BJ (cell line): ENCODE measurements around the gene OR10P1. TPM values are rescaled to one million over a fixed set of nuclear protein-coding genes. Genes with fewer than 3 reads are reported as not detected.
"Not testable (repeated sequence)": the region's sequence is repeated elsewhere in the genome, so short reads cannot be mapped to it uniquely, and the experiment has no call there.

Experiments used
- CTCF ChIA-PET: fragments of 350-600 bp; formaldehyde crosslinking; extraction: SDS; loops from one replicate; lab custom pipeline; 2021; ENCODE audit warnings: antibody characterized with exemption, inconsistent platforms; lab: Yijun Ruan, JAX
- POLR2A ChIA-PET: fragments of 300-600 bp; sonication (Branson Sonifier 250); formaldehyde crosslinking; extraction: SDS; loops from one replicate; lab custom pipeline; 2021; ENCODE audit warnings: antibody characterized with exemption; lab: Charles Lee
- DNase-seq: peaks from one replicate; pipeline ENCODE4 v3.0.0-alpha.2; 2011; ENCODE audit warnings: low read depth
- H3K27me3 ChIP-seq: 2 replicates; pipeline ENCODE4 v1.6.0; 2011; ENCODE audit warnings: low read length; ENCODE audit not compliant: control insufficient read depth, insufficient read depth
- H3K36me3 ChIP-seq: 2 replicates; pipeline ENCODE4 v1.5.1; 2011; ENCODE audit warnings: low read length; ENCODE audit not compliant: control insufficient read depth, insufficient read depth
- H3K4me3 ChIP-seq: 2 replicates; pipeline ENCODE4 v1.5.1; 2011; ENCODE audit warnings: low read depth, mild to moderate bottlenecking, control low read depth, low read length
- polyA plus RNA-seq: library from polyadenylated mRNA; depleted of rRNA; stranded (reverse); fragments of >200 nt; gene quantifications from 2 replicates; pipeline ENCODE4 v1.2.3, GENCODE V29; 2011
- TF ChIP-seq, protein P1 (sequence below): IDR thresholded peaks from 2 replicates; pipeline ENCODE4 v1.5.1; 2011; ENCODE audit warnings: low read depth, mild to moderate bottlenecking, control low read depth, inconsistent platforms, low read length, moderate library complexity; ENCODE audit not compliant: insufficient read depth

The OR10P1 gene
- polyA plus RNA-seq, 1 experiment, result not detected

DNA sequence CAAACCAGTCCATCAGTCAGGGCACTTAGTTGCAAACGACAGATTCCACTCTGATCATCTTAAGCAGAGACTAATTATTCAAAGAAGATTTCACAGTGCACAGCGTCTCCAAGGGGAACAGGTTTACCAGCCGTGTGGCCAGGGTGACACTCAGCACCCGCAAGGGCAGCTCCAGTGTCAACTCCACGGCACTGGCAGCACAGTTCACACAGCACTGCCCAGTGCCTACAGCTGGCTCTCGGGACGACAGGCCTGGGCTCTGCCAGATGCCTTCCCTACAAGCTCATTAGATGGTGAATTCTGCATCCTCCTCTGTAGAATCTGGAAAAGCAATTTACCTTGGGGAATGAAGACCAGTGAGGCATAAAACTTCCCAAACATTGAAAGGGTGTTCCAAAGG lies 4.9 kb downstream of the OR10P1 start:
- POLR2A ChIA-PET, result no interaction called here

DNA sequence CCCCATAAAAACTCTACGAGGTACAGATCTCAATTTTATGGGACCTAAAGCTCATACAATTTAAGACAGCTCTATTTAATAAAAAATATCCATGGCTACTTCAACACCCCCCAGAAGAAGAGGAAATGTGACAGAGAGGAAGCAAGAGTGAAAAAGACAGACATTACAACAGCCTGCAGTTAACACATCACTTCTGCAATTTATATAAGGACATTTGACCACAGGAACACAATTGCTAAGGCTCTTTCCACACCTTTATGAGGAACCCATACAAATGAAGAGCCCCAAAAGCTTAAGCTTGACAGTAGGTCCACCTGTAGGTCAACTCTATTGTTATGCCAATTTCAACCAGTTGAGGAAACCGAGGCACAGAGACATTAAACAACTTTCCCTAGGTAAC lies 5.6 kb downstream of the OR10P1 start:
- TF ChIP-seq, protein P1, sequence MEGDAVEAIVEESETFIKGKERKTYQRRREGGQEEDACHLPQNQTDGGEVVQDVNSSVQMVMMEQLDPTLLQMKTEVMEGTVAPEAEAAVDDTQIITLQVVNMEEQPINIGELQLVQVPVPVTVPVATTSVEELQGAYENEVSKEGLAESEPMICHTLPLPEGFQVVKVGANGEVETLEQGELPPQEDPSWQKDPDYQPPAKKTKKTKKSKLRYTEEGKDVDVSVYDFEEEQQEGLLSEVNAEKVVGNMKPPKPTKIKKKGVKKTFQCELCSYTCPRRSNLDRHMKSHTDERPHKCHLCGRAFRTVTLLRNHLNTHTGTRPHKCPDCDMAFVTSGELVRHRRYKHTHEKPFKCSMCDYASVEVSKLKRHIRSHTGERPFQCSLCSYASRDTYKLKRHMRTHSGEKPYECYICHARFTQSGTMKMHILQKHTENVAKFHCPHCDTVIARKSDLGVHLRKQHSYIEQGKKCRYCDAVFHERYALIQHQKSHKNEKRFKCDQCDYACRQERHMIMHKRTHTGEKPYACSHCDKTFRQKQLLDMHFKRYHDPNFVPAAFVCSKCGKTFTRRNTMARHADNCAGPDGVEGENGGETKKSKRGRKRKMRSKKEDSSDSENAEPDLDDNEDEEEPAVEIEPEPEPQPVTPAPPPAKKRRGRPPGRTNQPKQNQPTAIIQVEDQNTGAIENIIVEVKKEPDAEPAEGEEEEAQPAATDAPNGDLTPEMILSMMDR, result no peak
- no peak for DNase-seq
- CTCF ChIA-PET, result interaction anchor here (0.6 to 1.5 kb wide), 3 partner anchors 13 to 22 kb away, joined by 3 to 7 read pairs (median 3); no protein-coding TSS in a partner anchor
- Histone ChIP-seq H3K4me3 (no peak overlapping the region), H3K36me3 (no peaks in the 10 kb centered on the region), H3K27me3 (no peaks in the 10 kb centered on the region; the same call in none of the 2 replicates)
- POLR2A ChIA-PET, result no interaction called here

More for the DNA sequence above, 4.9 kb downstream of the OR10P1 start:
- H3K27me3 ChIP-seq, result no peaks in the 10 kb centered on the region; the same call in none of the 2 replicates
- CTCF ChIA-PET, result interaction anchor here (1.0 to 1.5 kb wide), 2 partner anchors 15 to 21 kb away, joined by 3 to 7 read pairs; no protein-coding TSS in a partner anchor
- DNase-seq, result no peak
- no peaks in the 10 kb centered on the region for H3K36me3 ChIP-seq
- TF ChIP-seq, protein P1, result no peak
- no peak overlapping the region for H3K4me3 ChIP-seq

DNA sequence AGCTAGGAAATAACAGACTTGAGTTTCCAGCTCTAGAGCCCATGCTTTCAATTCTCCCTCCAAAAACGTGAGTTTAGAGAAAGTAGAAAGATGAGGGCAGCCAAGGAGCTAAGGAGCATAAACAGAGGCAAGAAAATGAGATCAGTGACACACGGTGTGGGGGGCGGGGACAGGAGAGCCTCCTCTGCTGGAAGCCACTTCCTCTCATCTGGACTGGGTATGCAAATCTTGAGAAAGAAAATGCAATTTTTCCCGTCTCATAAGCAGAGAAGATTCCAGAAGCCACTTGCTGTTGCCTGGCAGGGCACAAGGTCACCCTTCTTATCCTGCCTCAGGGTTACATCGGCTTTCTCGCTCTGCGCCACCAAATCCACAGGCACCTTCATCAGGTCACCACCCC lies 6.0 kb downstream of the OR10P1 start:
- DNase-seq, result no peak
- Histone ChIP-seq H3K4me3 (no peak overlapping the region), H3K27me3 (no peaks in the 10 kb centered on the region; the same call in none of the 2 replicates), H3K36me3 (no peaks in the 10 kb centered on the region)
- TF ChIP-seq, protein P1, result no peak
- CTCF ChIA-PET, result interaction anchor here (0.6 to 1.5 kb wide), 3 partner anchors 12 to 22 kb away, joined by 3 to 7 read pairs (median 3); no protein-coding TSS in a partner anchor
- POLR2A ChIA-PET, result no interaction called here

DNA sequence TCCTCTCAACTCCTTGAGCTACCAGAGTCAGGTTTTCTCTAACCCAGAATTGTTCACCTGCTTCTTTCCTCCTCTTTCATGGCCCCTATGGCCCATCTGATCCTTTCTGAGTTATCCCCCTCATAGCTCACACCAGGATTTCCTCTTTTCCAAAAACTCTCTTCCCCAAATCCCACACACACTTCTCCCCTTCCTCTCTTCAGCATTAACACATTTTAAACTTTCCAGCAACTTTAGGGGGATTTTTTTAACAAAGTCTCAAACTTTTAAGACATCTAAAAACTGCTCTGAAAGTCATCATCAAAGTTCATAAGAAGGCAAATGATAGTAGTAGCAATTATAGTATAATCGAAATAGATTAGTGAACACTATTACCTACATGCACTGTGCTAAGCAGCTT lies 7.9 kb downstream of the OR10P1 start:
- CTCF ChIA-PET, result interaction anchor here (1.2 to 2.2 kb wide), 5 partner anchors 12 to 92 kb away, joined by 3 to 20 read pairs (median 3); no protein-coding TSS in a partner anchor
- no peak for DNase-seq
- Histone ChIP-seq H3K36me3 (no peaks in the 10 kb centered on the region), H3K27me3 (no peaks in the 10 kb centered on the region; the same call in none of the 2 replicates), H3K4me3 (no peak overlapping the region)
- POLR2A ChIA-PET, result no interaction called here
- TF ChIP-seq, protein P1, result no peak

DNA sequence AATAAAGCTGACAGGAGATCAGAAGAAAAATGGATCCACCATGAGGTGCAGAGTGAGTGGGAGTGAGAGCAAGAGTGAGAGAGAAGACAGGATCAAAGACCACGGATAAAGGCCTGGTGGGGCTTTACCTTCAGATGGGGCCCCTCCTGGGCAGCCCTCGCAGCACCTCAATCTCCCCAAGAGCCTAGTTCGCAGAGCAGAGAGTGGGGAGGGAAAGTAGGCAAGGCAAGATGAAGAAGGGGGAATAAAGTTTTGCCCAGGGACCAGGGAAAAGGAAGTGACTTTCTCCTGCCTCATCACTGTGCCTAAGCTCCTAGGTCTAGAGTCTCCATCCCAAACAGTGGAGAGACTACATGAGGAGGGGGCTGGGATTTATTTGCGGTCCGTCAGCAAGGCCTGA lies 10.3 kb downstream of the OR10P1 start:
- Histone ChIP-seq H3K27me3 (no peaks in the 10 kb centered on the region; the same call in 1 of the 2 replicates), H3K4me3 (no peak overlapping the region), H3K36me3 (no peaks in the 10 kb centered on the region)
- CTCF ChIA-PET, result interaction anchor here (0.6 to 2.5 kb wide), 9 partner anchors 10 to 239 kb away, joined by 3 to 24 read pairs (median 4); partner anchors contain the start of gene RDH5
- POLR2A ChIA-PET, result no interaction called here
- DNase-seq, result no peak
- TF ChIP-seq, protein P1, result no peak

DNA sequence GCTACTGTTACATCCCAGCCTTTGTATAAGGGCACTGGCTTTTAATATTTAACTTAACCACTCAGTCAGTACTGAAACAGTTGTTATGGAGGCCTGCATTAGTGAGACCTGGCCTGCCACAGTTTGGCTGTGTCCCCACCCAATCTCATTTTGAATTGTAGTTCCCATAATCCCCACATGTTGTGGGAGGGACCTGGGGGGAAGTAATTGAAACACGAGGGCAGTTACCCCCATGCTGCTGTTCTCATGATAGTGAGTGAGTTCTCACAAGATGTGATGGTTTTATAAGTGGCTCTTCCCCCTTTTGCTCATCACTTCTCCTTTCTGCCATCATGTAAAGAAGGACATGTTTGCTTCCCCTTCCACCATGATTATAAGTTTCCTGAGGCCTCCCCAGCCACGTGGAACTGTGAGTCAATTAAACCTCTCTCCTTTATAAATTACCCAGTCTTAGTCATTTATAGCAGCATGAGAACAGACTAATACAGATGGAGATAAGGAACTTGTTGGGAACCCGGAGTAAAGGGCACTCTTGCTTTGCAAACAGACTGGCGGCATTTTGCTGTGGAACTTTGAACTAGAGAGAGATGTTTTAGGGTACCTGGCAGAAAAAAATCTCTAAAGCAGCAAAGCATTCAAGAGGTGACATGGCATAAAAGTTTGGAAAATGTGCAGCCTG lies 14.1 kb downstream of the OR10P1 start:
- H3K4me3 ChIP-seq, DNase-seq, H3K36me3 ChIP-seq, CTCF ChIA-PET, H3K27me3 ChIP-seq, POLR2A ChIA-PET: not testable (repeated sequence)
